ENCODE results near the gene MAP3K13.
"Not testable (repeated sequence)": the region's sequence is repeated elsewhere in the genome, so short reads cannot be mapped to it uniquely, and the experiment has no call there.

MAP3K13 gene

GRCh38 chr3:185400866-185401265 lies 37.9 kb downstream of the MAP3K13 start:
- DNase-seq, result no peak

GRCh38 chr3:185401319-185401955 lies 38.5 kb downstream of the MAP3K13 start:
- no peak for DNase-seq

DNA sequence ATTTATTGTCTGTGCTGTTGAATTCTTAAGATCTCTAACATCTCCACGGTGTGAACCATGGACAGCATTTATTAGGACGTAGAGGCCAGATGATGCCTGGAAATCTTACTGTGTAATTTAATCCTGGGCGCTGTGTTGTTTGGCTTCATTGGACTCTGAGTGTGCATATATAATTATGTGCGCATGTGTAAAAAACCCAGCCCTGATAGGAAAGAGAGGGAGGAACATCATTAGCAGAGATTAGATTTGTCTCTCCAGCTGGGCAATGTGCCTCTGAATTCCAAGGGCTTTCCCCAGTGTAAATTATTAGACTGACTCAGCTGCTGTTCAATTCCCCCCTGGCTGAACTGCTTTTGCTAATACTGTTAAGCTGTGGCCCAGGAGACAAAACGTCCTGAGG lies 39.6 kb downstream of the MAP3K13 start:
- no peak for DNase-seq

- no peak for DNase-seq
Observed at GRCh38 chr3:185403002-185403401, 40.1 kb downstream of the MAP3K13 start.

GRCh38 chr3:185405243-185405642 lies 42.3 kb downstream of the MAP3K13 start:
- no peak for DNase-seq

GRCh38 chr3:185405664-185406063 lies 42.7 kb downstream of the MAP3K13 start:
- no peak for DNase-seq

DNA sequence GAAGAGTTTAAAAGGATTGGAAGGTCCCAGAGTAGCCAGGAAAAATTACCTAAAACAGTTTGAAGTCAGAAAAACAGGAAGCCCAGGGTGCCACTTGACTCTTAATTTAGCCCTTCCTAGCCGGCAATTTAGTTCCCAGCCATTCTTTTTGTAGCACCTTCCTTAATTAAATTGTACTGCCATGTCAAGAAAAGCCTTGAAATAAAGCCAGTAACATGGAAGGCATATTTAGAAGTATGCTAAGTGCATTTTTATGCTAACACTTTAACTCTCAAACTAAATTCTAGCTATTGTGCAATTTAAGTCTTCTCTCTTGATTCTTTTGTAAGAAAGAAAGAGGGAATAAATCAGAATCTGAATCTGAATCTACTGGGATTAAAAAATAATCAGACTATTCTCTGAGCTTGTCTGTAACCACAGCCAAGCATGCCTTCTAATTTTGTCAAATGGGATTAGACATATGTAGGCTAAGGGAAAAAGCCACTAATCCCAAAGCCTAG lies 43.2 kb downstream of the MAP3K13 start:
- DNase-seq, result no peak

DNA sequence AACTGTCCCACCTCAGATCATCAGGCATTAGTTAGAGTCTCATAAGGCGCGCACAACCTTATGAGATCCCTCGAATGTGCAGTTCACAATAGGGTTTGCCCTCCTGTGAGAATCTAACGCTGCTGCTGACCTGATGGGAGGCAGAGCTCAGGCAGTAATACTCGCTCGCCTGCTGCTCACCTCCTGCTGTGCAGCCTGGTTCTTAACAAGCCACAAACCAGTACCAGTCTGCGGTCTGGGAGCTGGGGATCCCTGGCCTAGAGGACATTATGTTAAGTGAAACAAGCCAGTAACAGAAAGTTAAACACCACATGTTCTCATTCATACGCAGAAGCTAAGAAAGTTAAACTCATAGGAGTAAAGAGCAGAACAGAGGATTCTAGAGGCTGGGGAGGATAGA lies 47.0 kb downstream of the MAP3K13 start:
- DNase-seq, result no peak

DNA sequence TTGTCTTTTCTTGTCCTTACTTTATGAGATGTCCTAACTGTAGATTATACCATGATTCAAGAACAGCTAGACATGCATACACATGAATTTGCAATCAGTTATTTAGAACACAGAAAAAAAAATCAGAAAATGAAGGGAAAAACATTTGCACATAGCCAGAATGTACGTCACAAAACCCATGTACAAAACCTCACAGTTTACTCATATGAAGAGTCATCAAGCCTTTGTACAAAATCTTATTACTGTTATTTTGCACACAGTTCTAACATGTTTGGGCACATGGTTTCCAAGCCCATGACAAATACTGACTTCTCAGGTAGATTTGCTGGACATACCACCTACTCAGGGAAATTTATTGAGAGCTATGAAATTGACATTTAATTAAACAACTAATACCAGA lies 48.2 kb downstream of the MAP3K13 start:
- DNase-seq, result no peak

GRCh38 chr3:185416513-185416912 lies 53.6 kb downstream of the MAP3K13 start:
- DNase-seq, result no peak

GRCh38 chr3:185418561-185418977 lies 55.6 kb downstream of the MAP3K13 start:
- DNase-seq, result not testable (repeated sequence)

- DNase-seq, result no peak
Observed at GRCh38 chr3:185420762-185421161, 57.8 kb downstream of the MAP3K13 start.

- DNase-seq, result no peak
Observed at GRCh38 chr3:185421577-185422232, 58.8 kb downstream of the MAP3K13 start.

DNA sequence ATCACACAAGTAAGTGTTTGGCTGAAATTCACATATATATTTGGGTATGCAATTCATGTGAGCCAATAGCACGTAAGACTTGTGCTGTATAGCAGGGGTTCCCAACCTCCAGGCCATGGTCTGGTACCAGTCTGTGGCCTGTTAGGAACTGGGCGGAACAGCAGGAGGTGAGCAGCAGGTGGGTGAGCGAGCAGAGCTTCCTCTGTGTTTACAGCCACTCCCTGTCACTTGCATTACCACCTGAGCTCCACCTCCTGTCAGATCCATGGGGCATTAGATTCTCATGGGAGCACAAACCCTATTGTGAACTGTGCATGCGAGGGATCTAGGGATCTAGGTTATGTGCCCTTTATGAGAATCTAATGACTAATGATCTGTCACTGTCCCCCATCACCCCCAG lies 59.7 kb downstream of the MAP3K13 start:
- DNase-seq, result no peak

DNA sequence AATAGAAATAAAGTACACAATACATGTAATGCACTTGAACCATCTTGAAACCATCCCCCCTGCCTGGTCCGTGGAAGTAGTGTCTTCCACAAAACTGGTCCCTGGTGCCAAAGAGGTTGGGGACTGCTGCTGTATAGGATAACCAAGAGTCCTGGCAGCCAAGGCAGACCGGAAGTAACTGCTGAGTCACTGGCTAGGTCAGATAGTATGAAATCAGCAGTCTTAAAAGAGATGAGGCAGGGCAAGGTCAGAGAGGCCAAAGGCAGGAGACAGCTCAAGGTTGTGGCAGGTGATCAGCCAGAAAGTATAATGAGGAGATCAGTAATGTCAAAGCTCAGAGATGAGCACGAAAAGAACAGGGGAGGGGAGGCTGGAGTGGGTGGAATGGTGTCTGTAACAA lies 60.2 kb downstream of the MAP3K13 start:
- DNase-seq, result no peak

DNA sequence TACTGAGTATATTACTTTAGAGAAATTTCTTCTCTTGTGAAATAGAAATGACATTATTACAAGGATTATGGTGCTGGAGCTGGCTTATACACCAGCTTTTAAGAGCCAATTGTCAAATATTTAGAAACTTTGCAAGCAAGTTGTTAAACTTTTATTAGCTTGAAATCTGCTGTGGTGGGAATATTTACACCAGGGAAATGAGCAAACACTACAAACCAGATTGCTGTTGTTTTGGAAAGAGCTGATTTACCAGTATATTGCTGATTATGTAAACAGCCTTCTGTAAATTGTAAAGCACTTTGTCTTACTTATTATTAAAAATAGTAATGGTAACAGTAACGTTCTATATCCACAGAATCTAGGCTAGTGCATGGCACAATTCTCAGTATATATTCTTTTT lies 61.5 kb downstream of the MAP3K13 start:
- DNase-seq, result no peak

DNA sequence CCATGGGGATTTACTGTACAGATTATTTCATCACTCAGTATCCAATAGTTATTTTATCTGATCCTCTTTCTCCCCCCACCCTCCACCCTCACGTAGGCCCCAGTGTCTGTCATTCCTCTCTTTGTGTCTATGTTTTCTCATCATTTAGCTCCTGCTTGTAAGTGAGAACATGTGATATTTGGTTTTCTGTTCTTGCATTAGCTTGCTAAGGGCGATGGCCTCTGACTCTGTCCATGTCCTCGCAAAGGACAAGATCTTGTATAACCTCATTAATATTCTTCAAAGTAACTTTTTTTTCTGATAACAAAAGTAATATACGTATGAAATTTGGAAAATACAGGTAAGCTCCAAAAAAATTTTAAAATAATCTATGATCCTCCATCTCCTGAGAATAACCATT lies 67.4 kb downstream of the MAP3K13 start:
- DNase-seq, result no peak

DNA sequence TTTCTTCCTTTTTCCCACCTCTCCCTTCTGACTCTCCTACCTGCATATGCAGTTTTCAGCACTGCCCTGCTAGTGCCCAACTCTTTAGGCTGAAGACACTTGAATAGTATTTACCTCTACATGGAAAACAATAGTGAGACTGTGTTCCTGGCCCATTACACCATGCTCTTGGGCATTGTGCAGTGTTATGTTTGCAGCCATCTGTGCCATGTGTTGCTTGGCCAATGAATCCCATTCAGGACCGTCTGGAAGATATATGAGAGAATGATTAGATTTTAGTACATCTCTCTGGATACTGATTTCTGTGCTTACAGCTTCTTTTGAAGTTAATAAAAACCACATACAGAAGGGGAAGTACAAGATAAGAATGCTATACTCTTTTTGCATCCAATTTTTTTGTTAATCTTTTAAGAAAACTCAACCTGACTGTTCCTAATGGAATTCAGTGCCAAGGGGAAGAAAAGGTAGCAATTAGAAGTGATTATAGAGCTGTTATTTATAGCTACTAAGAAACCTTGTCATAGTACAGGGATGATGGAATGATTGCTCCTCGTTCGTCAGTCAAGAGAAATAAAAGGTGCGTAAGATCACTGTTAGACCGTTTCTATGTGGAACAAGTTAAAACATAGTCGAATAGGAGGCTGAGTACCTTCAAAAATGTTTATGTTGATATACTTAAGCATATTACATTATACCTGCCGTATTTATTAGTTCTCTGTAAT lies 77.0 kb downstream of the MAP3K13 start:
- DNase-seq, result no peak

DNA sequence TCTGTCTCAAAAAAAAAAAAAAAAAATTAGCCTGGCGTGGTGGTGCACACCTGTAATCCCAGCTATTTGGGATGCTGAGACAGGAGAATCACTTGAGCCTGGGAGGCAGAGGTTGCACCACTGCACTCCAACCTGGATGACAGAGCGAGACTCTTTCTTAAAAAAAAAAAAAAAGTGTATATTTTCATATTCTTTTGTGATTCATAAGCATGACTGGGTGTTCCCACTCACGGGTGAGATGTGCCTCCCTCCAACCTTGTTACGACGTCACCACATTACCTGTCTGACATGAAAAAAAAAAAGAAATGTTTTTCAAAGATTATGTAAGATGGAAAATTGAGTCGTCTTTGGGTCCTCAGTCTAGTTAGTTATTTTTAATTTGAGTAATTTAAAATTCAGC lies 79.1 kb downstream of the MAP3K13 start:
- DNase-seq, result no peak

DNA sequence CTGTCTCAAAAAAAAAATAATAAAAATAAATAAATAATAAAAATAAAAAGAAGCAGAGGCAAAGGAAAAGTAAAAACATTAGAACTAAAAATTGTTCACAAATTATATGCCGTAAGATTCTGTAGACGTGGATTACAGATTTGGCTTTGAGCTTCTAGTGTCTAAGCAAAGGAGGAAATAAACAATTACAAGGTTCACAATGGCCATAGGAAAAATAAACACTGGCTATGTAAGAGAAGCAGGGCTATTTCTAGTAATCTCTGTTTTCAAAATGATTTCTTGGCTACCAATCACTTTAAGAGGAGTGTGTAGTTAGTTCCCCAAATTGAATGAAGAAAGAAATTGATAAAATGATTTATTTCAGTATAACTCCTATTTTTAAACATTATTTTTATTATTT lies 81.4 kb downstream of the MAP3K13 start:
- no peak for DNase-seq

- no peak for DNase-seq
Observed at GRCh38 chr3:185448107-185448506, 85.2 kb downstream of the MAP3K13 start.

GRCh38 chr3:185451432-185451831 lies 88.5 kb downstream of the MAP3K13 start:
- not testable (repeated sequence) for DNase-seq

GRCh38 chr3:185457376-185457775 lies 94.4 kb downstream of the MAP3K13 start:
- DNase-seq, result no peak

GRCh38 chr3:185460309-185460708 lies 97.4 kb downstream of the MAP3K13 start:
- DNase-seq, result no peak

All from cortex of kidney (tissue), 1 donor.